Endothelial cell (in vitro differentiated cells): Measurements from ENCODE around the gene MBNL2. TPM values are rescaled to one million over a fixed set of nuclear protein-coding genes. Genes with fewer than 3 reads are reported as not detected.

Source experiments
- DNase-seq: peaks from one replicate; pipeline ENCODE4 v3.0.0; 2021; ENCODE audit warnings: low spot score
- H3K27ac Mint-ChIP-seq: one replicate; pipeline ENCODE4 v1.8.0; 2021; ENCODE audit warnings: mixed read lengths, inconsistent platforms; ENCODE audit not compliant: unreplicated experiment
- H3K27me3 Mint-ChIP-seq: one replicate; pipeline ENCODE4 v1.8.0; 2021; ENCODE audit warnings: mild to moderate bottlenecking, moderate library complexity, mixed read lengths, inconsistent platforms; ENCODE audit not compliant: unreplicated experiment
- H3K36me3 Mint-ChIP-seq: one replicate; pipeline ENCODE4 v1.8.0; 2021; ENCODE audit warnings: mild to moderate bottlenecking, low read depth, mixed read lengths, inconsistent platforms; ENCODE audit not compliant: unreplicated experiment
- H3K4me1 Mint-ChIP-seq: one replicate; pipeline ENCODE4 v1.8.0; 2021; ENCODE audit warnings: mild to moderate bottlenecking, mixed read lengths, inconsistent platforms; ENCODE audit not compliant: unreplicated experiment
- H3K4me3 Mint-ChIP-seq: one replicate; pipeline ENCODE4 v1.8.0; 2021; ENCODE audit warnings: mild to moderate bottlenecking, mixed read lengths, inconsistent platforms; ENCODE audit not compliant: unreplicated experiment
- H3K9me3 Mint-ChIP-seq: one replicate; pipeline ENCODE4 v1.8.0; 2021; ENCODE audit warnings: mixed read lengths, inconsistent platforms; ENCODE audit not compliant: unreplicated experiment
- total RNA-seq: library from RNA; stranded (reverse); fragmentation: NEBNext Ultra II Directional; extraction: Animal tissue kit (Norgen Biotek cat#: 25700); gene quantifications from one replicate; pipeline ENCODE4 v1.2.1, GENCODE V29; 2021; ENCODE audit not compliant: unreplicated experiment
- TF ChIP-seq, protein P1 (sequence below): fragments of 200-600 bp; sonication (generic); IDR thresholded peaks from one replicate; pipeline ENCODE4 v1.5.0; 2021; ENCODE audit warnings: antibody characterized with exemption; ENCODE audit not compliant: unreplicated experiment

MBNL2 gene
- total RNA-seq, 1 donor from 2014 or later = 137 TPM

DNA sequence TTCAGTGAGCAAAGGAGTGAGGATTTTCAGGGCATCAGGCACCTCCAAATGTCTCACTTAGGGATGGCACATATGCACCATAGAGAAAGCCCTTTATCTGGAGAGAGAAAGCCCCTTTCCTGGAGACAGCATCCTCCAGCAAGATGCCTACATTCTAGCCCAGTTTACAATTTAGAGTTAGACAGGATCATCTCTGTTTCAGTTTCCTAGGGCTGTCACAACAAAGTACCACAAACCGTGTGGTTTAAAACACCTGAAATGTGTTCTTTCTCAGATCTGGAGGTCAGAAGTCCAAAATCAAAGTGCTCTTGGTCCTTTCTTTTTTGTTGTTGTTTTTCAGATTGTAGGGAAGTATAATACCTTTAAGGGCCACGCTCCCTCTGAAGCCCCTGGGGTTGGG, 61.8 kb downstream of the MBNL2 start:
- Mint-ChIP-seq H3K4me3 (no peak overlapping the region), H3K36me3 (peaks cover 31% of the 10 kb centered on the region), H3K27ac (no peak overlapping the region), H3K27me3 (peaks cover 4% of the 10 kb centered on the region), H3K4me1 (peaks cover 50% of the 10 kb centered on the region), H3K9me3 (no peaks in the 10 kb centered on the region)
- TF ChIP-seq, protein P1, sequence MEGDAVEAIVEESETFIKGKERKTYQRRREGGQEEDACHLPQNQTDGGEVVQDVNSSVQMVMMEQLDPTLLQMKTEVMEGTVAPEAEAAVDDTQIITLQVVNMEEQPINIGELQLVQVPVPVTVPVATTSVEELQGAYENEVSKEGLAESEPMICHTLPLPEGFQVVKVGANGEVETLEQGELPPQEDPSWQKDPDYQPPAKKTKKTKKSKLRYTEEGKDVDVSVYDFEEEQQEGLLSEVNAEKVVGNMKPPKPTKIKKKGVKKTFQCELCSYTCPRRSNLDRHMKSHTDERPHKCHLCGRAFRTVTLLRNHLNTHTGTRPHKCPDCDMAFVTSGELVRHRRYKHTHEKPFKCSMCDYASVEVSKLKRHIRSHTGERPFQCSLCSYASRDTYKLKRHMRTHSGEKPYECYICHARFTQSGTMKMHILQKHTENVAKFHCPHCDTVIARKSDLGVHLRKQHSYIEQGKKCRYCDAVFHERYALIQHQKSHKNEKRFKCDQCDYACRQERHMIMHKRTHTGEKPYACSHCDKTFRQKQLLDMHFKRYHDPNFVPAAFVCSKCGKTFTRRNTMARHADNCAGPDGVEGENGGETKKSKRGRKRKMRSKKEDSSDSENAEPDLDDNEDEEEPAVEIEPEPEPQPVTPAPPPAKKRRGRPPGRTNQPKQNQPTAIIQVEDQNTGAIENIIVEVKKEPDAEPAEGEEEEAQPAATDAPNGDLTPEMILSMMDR = no peak
- no peak for DNase-seq

DNA sequence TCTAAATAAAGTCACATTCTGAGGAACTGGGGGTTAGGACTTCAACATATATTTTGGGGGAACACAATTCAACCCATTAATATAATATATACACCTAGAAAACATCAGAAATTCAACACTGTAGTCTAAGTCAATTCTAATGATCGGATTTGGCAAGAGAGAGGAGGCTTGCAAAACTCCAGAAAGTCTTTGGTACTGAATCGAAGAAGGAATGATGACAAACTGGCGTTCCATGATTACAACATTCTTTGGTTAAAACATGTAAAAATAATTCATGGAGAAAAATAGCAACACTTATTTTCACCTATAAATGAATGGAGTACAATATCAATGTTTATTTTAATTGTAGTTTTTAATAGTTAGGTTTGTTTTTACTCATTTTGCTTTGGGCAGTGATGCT, 62.4 kb downstream of the MBNL2 start:
- Mint-ChIP-seq H3K36me3 (peaks cover 31% of the 10 kb centered on the region), H3K9me3 (no peaks in the 10 kb centered on the region), H3K4me1 (peaks cover 46% of the 10 kb centered on the region), H3K4me3 (no peak overlapping the region), H3K27ac (no peak overlapping the region), H3K27me3 (peaks cover 4% of the 10 kb centered on the region)
- no peak for DNase-seq
- TF ChIP-seq, protein P1 = no peak

- Mint-ChIP-seq H3K9me3 (no peaks in the 10 kb centered on the region), H3K36me3 (peaks cover 31% of the 10 kb centered on the region), H3K27me3 (peaks cover 4% of the 10 kb centered on the region), H3K4me3 (no peak overlapping the region), H3K27ac (no peak overlapping the region), H3K4me1 (peaks cover 39% of the 10 kb centered on the region)
- TF ChIP-seq, protein P1 = no peak
- DNase-seq = no peak
Measured at GRCh38 chr13:97285221-97285955, 63.3 kb downstream of the MBNL2 start.

DNA sequence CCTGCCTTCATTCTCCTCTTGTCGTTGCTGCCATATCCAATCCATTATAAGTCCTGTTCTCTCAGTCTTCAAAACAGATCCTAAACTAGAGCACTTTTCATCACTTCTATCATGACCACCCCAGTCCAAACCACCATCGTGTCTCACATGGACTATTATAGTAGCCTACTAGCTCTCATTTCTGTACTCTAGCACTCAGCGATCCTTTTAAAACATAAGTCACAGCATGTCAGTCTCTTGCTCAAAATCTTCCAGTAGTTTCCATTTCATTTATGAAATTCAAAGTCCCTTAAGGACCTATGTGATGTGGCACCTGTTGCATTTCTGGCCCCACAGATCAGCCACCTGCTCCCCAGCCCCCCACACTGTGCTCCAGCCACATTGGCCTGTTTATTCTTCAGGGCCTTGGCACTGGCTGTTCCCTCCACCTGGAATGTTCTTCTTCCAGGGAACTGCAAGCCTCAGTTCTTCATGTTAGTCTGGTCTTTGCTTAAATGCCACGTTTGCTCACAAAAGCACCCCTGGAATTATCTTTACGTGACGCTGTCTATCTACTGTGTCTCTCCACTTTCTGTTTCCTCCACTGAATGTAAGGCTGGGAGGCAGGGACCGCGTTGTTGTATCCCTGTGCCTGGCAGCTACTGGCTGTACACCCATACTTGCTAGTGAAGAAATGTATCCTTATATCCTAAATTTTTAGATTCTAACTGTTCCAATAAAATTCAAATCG, 64.3 kb downstream of the MBNL2 start:
- Mint-ChIP-seq H3K27me3 (peaks cover 4% of the 10 kb centered on the region), H3K4me1 (peaks cover 36% of the 10 kb centered on the region), H3K36me3 (peaks cover 32% of the 10 kb centered on the region), H3K9me3 (no peaks in the 10 kb centered on the region), H3K27ac (no peak overlapping the region), H3K4me3 (no peak overlapping the region)
- TF ChIP-seq, protein P1 = no peak
- DNase-seq = no peak

- Mint-ChIP-seq H3K27ac (no peak overlapping the region), H3K27me3 (peaks cover 4% of the 10 kb centered on the region), H3K4me1 (peaks cover 36% of the 10 kb centered on the region), H3K9me3 (no peaks in the 10 kb centered on the region), H3K4me3 (no peak overlapping the region), H3K36me3 (peaks cover 32% of the 10 kb centered on the region)
- TF ChIP-seq, protein P1 = no peak
- DNase-seq = no peak
Measured at GRCh38 chr13:97287047-97287383, 64.9 kb downstream of the MBNL2 start.
